Kidney epithelial cell (primary cell): Measurements from ENCODE around the gene PSD4. TPM values are rescaled to one million over a fixed set of nuclear protein-coding genes. Genes with fewer than 3 reads are reported as not detected.

Experiments
- DNase-seq: peaks from one replicate; pipeline ENCODE4 v3.0.0-alpha.2; 2010; ENCODE audit warnings: low read depth
- H3K27me3 ChIP-seq: 2 replicates; pipeline ENCODE4 v1.6.0; 2011; ENCODE audit warnings: low read length; ENCODE audit not compliant: control insufficient read depth, insufficient read depth
- H3K36me3 ChIP-seq: 2 replicates; pipeline ENCODE4 v1.5.1; 2011; ENCODE audit warnings: low read length; ENCODE audit not compliant: control insufficient read depth, insufficient read depth
- H3K4me3 ChIP-seq: 2 replicates; pipeline ENCODE4 v1.5.1; 2011; ENCODE audit warnings: low read depth, mild to moderate bottlenecking, control low read depth, low read length
- CTCF ChIP-seq: IDR thresholded peaks from 2 replicates; pipeline ENCODE4 v1.5.1; 2011; ENCODE audit warnings: mild to moderate bottlenecking, moderate library complexity, low read length, control low read depth, inconsistent platforms; ENCODE audit not compliant: insufficient read depth, poor library complexity, severe bottlenecking
- total RNA-seq: library from RNA; depleted of rRNA; stranded (reverse); fragments of >200 nt; gene quantifications from 2 replicates; pipeline ENCODE4 v1.2.3, GENCODE V29; 2015

Gene PSD4
- total RNA-seq, 1 donor from 2014 or later = 13.9 TPM

GRCh38 chr2:113158884-113159553, 14.8 kb upstream of the PSD4 start:
- Histone ChIP-seq H3K4me3 (no peak overlapping the region), H3K36me3 (no peaks in the 10 kb centered on the region), H3K27me3 (no peaks in the 10 kb centered on the region)
- no peak for DNase-seq
- TF ChIP-seq CTCF = no peak

GRCh38 chr2:113160248-113160647, 13.5 kb upstream of the PSD4 start:
- H3K27me3 ChIP-seq = no peaks in the 10 kb centered on the region

GRCh38 chr2:113160962-113161361, 12.8 kb upstream of the PSD4 start:
- TF ChIP-seq CTCF = no peak
- no peaks in the 10 kb centered on the region for H3K27me3 ChIP-seq
- H3K36me3 ChIP-seq = no peaks in the 10 kb centered on the region
- no peak overlapping the region for H3K4me3 ChIP-seq
- DNase-seq = no peak

More at GRCh38 chr2:113160248-113160647, 13.5 kb upstream of the PSD4 start:
- H3K36me3 ChIP-seq = no peaks in the 10 kb centered on the region
- no peak overlapping the region for H3K4me3 ChIP-seq
- TF ChIP-seq CTCF = no peak
- no peak for DNase-seq

GRCh38 chr2:113162173-113162572, 11.6 kb upstream of the PSD4 start:
- Histone ChIP-seq H3K27me3 (no peaks in the 10 kb centered on the region), H3K36me3 (no peaks in the 10 kb centered on the region), H3K4me3 (no peak overlapping the region)
- TF ChIP-seq CTCF = no peak
- DNase-seq = no peak

GRCh38 chr2:113162869-113163268, 10.9 kb upstream of the PSD4 start:
- H3K36me3 ChIP-seq = no peaks in the 10 kb centered on the region
- no peak for DNase-seq
- no peak for TF ChIP-seq CTCF
- H3K27me3 ChIP-seq = no peaks in the 10 kb centered on the region
- H3K4me3 ChIP-seq = no peak overlapping the region
